Measurements from ENCODE around the gene OVAAL.

The OVAAL gene

GRCh38 chr1:180521474-180522212, 37.1 kb upstream of the OVAAL start:
- no peak overlapping the region; the same call in 1 of the 2 replicates for H3K27ac ChIP-seq
- TF ChIP-seq ZFX (IDR thresholded peaks at IDR 0.05), result no peak
- no peak for TF ChIP-seq CTCF (conservative IDR thresholded peaks at IDR 0.05)

GRCh38 chr1:180522213-180522515, 36.6 kb upstream of the OVAAL start:
- TF ChIP-seq ZFX (IDR thresholded peaks at IDR 0.05) (no peak), CTCF (conservative IDR thresholded peaks at IDR 0.05) (no peak)
- no peak overlapping the region; the same call in 1 of the 2 replicates for H3K27ac ChIP-seq

- TF ChIP-seq ZFX (IDR thresholded peaks at IDR 0.05), result no peak
- no peak for TF ChIP-seq CTCF (conservative IDR thresholded peaks at IDR 0.05)
- no peak overlapping the region for H3K27ac ChIP-seq
Observed at GRCh38 chr1:180524160-180524914, 34.4 kb upstream of the OVAAL start.

- no peak for TF ChIP-seq CTCF (conservative IDR thresholded peaks at IDR 0.05)
- no peak for TF ChIP-seq ZFX (IDR thresholded peaks at IDR 0.05)
- H3K27ac ChIP-seq, result no peak overlapping the region
Observed at GRCh38 chr1:180524915-180525714, 33.6 kb upstream of the OVAAL start.

GRCh38 chr1:180525715-180526039, 33.1 kb upstream of the OVAAL start:
- H3K27ac ChIP-seq, result no peak overlapping the region
- TF ChIP-seq CTCF (conservative IDR thresholded peaks at IDR 0.05) (no peak), ZFX (IDR thresholded peaks at IDR 0.05) (no peak)

GRCh38 chr1:180527101-180527669, 31.6 kb upstream of the OVAAL start:
- no peak for TF ChIP-seq CTCF (conservative IDR thresholded peaks at IDR 0.05)
- no peak for TF ChIP-seq ZFX (IDR thresholded peaks at IDR 0.05)
- no peak overlapping the region for H3K27ac ChIP-seq
